Spinal cord (tissue), 10 donors: Measurements from ENCODE around the gene EFNA5. TPM values are rescaled to one million over a fixed set of nuclear protein-coding genes. Genes with fewer than 3 reads are reported as not detected.

ENCODE experiments used
- DNase-seq, 6 donors: peaks; one replicate each; pipeline versions ENCODE4 v3.0.0 to v3.0.0-alpha.2; 2013 to 2015; ENCODE audit warnings: low spot score in 6 of 6, low read depth in 4 of 6
- H3K27ac ChIP-seq: one replicate; pipeline ENCODE4 v1.5.1; 2013; ENCODE audit warnings: low read depth, low read length, control low read depth
- H3K27me3 ChIP-seq: one replicate; pipeline ENCODE4 v1.6.1; 2013; ENCODE audit warnings: low read length; ENCODE audit not compliant: control insufficient read depth, insufficient read depth
- H3K36me3 ChIP-seq: one replicate; pipeline ENCODE4 v1.6.1; 2013; ENCODE audit warnings: low read length; ENCODE audit not compliant: control insufficient read depth, insufficient read depth
- H3K4me1 ChIP-seq: one replicate; pipeline ENCODE4 v1.6.1; 2013; ENCODE audit warnings: low read length; ENCODE audit not compliant: control insufficient read depth, insufficient read depth
- H3K4me3 ChIP-seq: one replicate; pipeline ENCODE4 v1.5.1; 2013; ENCODE audit warnings: low read depth, low read length, control low read depth
- H3K9me3 ChIP-seq: one replicate; pipeline ENCODE4 v1.6.1; 2013; ENCODE audit warnings: low read length; ENCODE audit not compliant: control insufficient read depth, insufficient read depth
- WGBS: methylation state at CpG from one replicate; pipeline ENCODE4 v1.1.5; 2013; ENCODE audit warnings: missing lambda C conversion rate; ENCODE audit not compliant: insufficient coverage; 5-methylcytosine and 5-hydroxymethylcytosine counted together
- polyA plus RNA-seq, 2 donors: library from polyadenylated mRNA; unstranded; fragments of 120-200 nt; gene quantifications; one replicate each; pipeline ENCODE4 v1.2.1, GENCODE V29; 2013; ENCODE audit not compliant: insufficient read length in 2 of 2
- total RNA-seq, 2 donors: library from RNA; depleted of rRNA in 1 of 2; stranded (reverse); fragments of 120-200 nt in 1 of 2; fragments of >200 nt in 1 of 2; gene quantifications; one replicate each; pipeline versions ENCODE4 v1.2.3 to v1.2.4, GENCODE V29; 2013 to 2014
- donor health status: healthy.

The EFNA5 gene
- total and polyA plus RNA-seq, 4 donors = 11.7 to 17.7 (median 17.1) TPM

DNA sequence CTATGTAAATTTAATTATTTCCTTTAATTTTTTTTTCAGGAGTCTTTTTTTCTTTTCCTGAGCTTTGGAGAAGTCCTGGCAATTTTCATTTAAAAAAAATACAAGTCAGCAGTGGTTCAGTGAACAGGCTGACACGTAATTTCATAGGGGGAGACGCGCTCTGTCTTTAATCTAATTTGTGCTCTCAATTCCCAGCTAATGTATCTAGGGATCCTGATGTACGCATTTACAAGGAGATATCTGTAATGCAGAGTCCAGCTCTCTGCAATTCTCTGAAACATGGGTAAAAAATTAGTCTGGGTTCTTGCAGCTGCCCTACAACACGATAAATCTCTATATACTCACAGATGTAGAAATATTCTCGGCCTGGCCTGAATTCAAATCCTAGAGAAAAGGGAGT lies 243.9 kb downstream of the EFNA5 start:
- no peaks in the 10 kb centered on the region for H3K4me1 ChIP-seq
- H3K27me3 ChIP-seq = no peaks in the 10 kb centered on the region
- DNase-seq = no peak
- H3K4me3 ChIP-seq = no peak overlapping the region
- WGBS = no CpG with 5 or more reads among the region's 6 CpGs
- H3K36me3 ChIP-seq = no peaks in the 10 kb centered on the region
- H3K9me3 ChIP-seq = no peaks in the 10 kb centered on the region
- H3K27ac ChIP-seq = no peak overlapping the region

DNA sequence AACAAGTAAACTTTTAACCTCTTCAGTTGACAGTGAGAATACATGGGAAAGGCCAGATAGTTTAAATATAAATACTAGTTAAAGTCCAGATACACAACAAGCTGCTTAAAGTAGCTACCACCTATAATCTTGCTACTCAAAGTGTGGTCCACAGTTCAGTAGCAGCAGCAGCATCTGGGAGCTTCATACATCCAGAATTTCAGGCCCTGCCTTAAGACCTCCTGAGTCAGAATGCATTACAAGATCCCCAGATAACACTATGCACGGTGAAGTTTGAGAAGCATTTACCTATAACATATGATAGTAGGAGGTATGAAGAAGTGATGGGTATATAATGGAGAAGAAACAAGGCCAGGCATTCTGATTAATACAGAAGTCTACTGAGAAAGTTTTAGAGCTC lies 244.5 kb downstream of the EFNA5 start:
- Histone ChIP-seq H3K27me3 (no peaks in the 10 kb centered on the region), H3K27ac (no peak overlapping the region), H3K36me3 (no peaks in the 10 kb centered on the region), H3K9me3 (no peaks in the 10 kb centered on the region), H3K4me1 (no peaks in the 10 kb centered on the region), H3K4me3 (no peak overlapping the region)
- DNase-seq = no peak
- WGBS = no CpG with 5 or more reads among the region's 1 CpG

DNA sequence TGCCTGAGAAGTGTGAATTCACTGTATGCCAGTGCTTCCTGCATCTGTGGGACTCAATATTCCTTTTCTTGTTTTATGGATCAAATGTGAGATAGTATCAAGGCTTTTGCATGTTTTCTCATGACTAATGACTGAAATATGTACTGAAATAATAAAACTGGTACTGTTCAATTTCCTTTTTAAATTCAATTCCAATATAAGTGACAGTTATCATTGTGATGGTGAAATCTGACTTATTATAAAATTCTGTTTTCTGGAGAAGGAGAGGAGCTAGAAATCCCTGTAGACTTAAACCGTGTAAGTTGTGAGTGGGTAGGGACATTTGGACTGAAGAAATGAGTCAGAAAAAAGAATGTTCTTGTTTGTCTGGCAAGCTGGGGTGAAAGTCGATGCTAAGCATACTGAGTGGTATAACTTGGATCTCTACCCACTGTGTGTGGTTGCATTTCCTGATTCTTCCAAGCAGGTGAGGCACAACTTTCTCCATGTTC lies 245.2 kb downstream of the EFNA5 start:
- Histone ChIP-seq H3K27me3 (no peaks in the 10 kb centered on the region), H3K9me3 (no peaks in the 10 kb centered on the region), H3K4me3 (no peak overlapping the region), H3K27ac (peak overlapping the region; percentile 17), H3K4me1 (no peaks in the 10 kb centered on the region), H3K36me3 (no peaks in the 10 kb centered on the region)
- 20% methylated on average over 1 of the region's 2 CpGs for WGBS
- peak in 1 of 6 donors; percentile 24 for DNase-seq

DNA sequence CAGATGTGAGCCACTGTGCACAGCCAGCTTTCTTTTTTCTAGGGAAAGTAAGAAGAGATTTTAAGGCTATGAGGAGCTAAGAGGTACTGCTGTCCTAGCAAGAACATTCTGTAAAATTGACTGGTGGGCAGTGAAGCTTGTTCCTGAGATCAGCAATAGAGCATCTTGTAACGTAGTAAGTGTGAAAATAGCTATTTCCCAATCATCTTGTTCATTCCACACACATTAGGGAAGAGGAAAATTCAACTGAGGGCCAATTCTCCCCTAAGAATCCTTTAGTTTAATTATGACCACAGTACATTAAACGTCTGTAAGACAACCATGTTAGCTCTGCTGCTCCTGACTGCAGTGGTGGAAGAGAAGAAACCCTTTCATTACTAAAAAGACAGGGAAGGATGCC lies 246.2 kb downstream of the EFNA5 start:
- Histone ChIP-seq H3K27ac (no peak overlapping the region), H3K36me3 (no peaks in the 10 kb centered on the region), H3K4me1 (no peaks in the 10 kb centered on the region), H3K4me3 (no peak overlapping the region), H3K27me3 (no peaks in the 10 kb centered on the region), H3K9me3 (no peaks in the 10 kb centered on the region)
- peak in 1 of 6 donors; percentile 64 for DNase-seq
- WGBS = no CpG with 5 or more reads among the region's 2 CpGs

DNA sequence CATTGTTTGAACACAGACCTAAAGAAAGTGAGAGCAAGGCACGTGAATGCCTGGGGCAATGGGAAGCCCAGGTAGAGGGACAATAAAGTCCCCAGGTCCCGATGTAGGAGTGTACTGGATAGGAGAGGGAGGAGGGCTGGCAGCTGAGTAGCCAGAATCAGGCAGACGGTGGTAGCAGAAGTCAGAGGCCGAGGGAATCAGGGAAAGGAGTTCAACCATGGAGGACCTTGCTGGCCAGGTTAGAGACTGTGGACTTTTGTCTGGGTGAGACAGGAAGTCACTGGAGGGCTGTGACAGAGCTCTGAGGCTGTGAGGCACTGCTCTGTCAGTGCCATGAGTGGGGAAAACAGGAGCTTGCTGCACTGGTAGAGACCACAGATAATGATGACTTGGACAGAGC lies 248.2 kb downstream of the EFNA5 start:
- 74% methylated on average over 4 of the region's 4 CpGs for WGBS
- Histone ChIP-seq H3K36me3 (no peaks in the 10 kb centered on the region), H3K9me3 (no peaks in the 10 kb centered on the region)

DNA sequence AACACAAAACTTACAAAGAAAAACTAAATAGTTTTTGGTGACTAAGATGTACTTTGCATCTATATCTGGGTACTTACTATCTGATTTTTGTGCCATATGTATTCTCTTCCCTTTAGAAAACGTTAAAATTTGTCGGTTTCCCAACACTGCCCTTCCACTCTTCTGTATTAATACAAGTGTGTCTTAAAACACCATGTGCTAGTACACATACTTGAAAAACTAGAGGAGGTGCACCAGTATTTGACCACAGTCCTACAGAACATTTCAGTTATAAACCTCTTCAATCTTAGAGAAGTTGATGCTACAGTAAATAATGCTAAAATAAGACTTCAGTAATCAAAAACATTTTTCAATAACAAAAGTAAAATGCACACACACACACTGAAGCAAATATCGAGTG lies 251.2 kb downstream of the EFNA5 start:
- H3K27me3 ChIP-seq = no peaks in the 10 kb centered on the region
- H3K4me3 ChIP-seq = no peak overlapping the region
- no peak for DNase-seq
- no peak overlapping the region for H3K27ac ChIP-seq
- H3K9me3 ChIP-seq = no peaks in the 10 kb centered on the region
- no CpG with 5 or more reads among the region's 3 CpGs for WGBS
- no peaks in the 10 kb centered on the region for H3K4me1 ChIP-seq
- no peaks in the 10 kb centered on the region for H3K36me3 ChIP-seq

More for the DNA sequence above, 248.2 kb downstream of the EFNA5 start:
- H3K4me1 ChIP-seq = no peaks in the 10 kb centered on the region
- no peak overlapping the region for H3K4me3 ChIP-seq
- no peak overlapping the region for H3K27ac ChIP-seq
- no peaks in the 10 kb centered on the region for H3K27me3 ChIP-seq
- DNase-seq = no peak

DNA sequence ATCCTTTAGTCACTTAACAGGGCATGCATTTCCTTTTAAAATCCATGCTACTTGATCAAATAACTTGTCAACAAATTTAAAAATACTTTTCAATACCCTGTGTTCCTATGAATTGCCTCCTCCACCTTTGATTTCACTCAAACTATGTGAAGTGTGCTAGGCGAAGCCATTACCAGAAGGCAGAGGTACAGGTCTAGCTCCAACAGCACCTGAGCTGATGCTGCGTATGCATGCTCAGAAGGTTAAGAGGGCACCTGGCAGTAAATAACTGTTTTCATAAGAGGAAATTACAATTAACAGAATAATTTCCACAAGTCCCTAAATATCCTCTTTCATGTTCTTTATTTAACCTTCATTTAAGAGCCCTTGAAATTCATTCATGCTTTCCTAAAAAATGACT lies 251.8 kb downstream of the EFNA5 start:
- no peak for DNase-seq
- no CpG with 5 or more reads among the region's 2 CpGs for WGBS
- no peaks in the 10 kb centered on the region for H3K36me3 ChIP-seq

DNA sequence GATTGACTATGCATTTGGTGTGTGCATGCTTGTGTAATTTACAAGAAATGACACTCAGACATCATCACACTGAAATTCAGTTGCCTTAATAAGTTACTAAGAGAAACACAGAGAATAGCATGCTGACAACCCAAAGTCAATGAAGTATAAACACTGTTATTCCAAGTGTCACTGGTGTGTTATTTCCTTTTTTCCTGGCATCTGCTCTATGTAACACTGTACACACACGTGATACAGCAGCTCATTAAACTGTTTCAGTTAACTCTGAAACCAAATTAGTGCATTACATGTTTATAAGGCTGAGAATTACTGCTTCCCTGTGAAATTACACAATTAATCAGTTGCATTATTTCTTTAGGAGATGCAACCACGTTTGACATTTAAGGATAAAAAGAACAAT lies 252.7 kb downstream of the EFNA5 start:
- no CpG with 5 or more reads among the region's 2 CpGs for WGBS
- no peaks in the 10 kb centered on the region for H3K9me3 ChIP-seq
- H3K4me3 ChIP-seq = no peak overlapping the region
- no peaks in the 10 kb centered on the region for H3K27me3 ChIP-seq
- no peaks in the 10 kb centered on the region for H3K36me3 ChIP-seq
- no peaks in the 10 kb centered on the region for H3K4me1 ChIP-seq
- no peak overlapping the region for H3K27ac ChIP-seq
- DNase-seq = peak in 2 of 6 donors; percentile 36 to 69

More for the DNA sequence above, 251.8 kb downstream of the EFNA5 start:
- Histone ChIP-seq H3K9me3 (no peaks in the 10 kb centered on the region), H3K27me3 (no peaks in the 10 kb centered on the region), H3K4me1 (no peaks in the 10 kb centered on the region), H3K27ac (no peak overlapping the region), H3K4me3 (no peak overlapping the region)

DNA sequence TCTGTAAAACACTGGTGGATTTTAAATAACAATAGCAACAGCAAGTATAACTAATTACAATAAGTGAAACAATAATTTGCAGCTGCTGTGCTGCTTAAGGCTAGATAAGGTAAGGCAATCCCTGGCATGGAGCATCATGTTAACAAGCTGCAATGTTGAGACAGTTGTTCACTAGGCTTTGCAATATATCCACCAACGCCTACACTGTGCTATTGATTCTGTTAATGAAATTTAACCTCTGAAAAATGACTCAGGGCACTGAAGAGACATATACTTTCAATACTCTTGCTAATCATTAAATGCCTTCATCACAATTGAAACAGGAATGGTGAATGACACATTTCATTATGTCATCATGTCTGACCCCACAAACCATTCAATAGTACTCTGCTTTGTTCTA lies 255.0 kb downstream of the EFNA5 start:
- Histone ChIP-seq H3K27ac (no peak overlapping the region), H3K4me3 (no peak overlapping the region), H3K4me1 (no peaks in the 10 kb centered on the region), H3K36me3 (no peaks in the 10 kb centered on the region), H3K27me3 (no peaks in the 10 kb centered on the region), H3K9me3 (no peaks in the 10 kb centered on the region)
- no peak for DNase-seq
- WGBS = no CpG with 5 or more reads among the region's 1 CpG

DNA sequence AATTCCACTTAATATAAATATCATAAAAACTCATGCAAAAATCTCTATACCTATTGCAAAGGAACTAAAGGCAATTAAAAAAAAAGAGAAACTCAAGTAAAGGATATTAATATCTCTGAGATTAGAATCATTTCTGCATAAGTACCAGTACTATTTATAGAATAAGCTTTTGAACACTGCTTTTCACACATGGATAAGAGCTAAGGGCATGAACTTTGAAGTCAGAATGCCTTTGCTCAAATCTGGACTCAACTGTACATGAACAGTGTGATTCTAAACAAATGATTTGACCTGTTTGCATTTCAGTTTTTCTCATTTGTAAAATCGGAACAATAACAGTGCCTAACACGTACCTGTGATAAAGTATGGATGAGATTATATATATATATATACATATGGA lies 255.9 kb downstream of the EFNA5 start:
- no CpG with 5 or more reads among the region's 2 CpGs for WGBS
- Histone ChIP-seq H3K27ac (no peak overlapping the region), H3K9me3 (no peaks in the 10 kb centered on the region), H3K27me3 (no peaks in the 10 kb centered on the region), H3K4me1 (no peaks in the 10 kb centered on the region), H3K36me3 (no peaks in the 10 kb centered on the region), H3K4me3 (no peak overlapping the region)
- DNase-seq = no peak
